HG02623 (cell line): ENCODE measurements around the gene CTSG.
"Not testable (repeated sequence)": the region's sequence is repeated elsewhere in the genome, so short reads cannot be mapped to it uniquely, and the experiment has no call there.

Source experiments
- ATAC-seq: cut with Tn5 transposase; IDR thresholded peaks from one replicate; pipeline ENCODE4 v1.9.1; 2021; ENCODE audit warnings: moderate library complexity; ENCODE audit not compliant: unreplicated experiment

Gene CTSG

GRCh38 chr14:24576182-24576581 is at the start of gene CTSG:
TSS of gene CTSG (minus strand) at chr14:24576250. CDS start at chr14:24576223, 27 bp downstream.
- ATAC-seq, result no peak

GRCh38 chr14:24613747-24614146 is 37.7 kb upstream of the CTSG start:
- no peak for ATAC-seq

GRCh38 chr14:24613241-24613640 is 37.2 kb upstream of the CTSG start:
- ATAC-seq, result no peak

- no peak for ATAC-seq
Measured at GRCh38 chr14:24612196-24612595, 36.1 kb upstream of the CTSG start.

GRCh38 chr14:24609655-24610344 is 33.8 kb upstream of the CTSG start, which contains the start of gene GZMH:
TSS of gene GZMH (minus strand) at chr14:24609685. CDS start at chr14:24609613, 72 bp downstream.
- no peak for ATAC-seq

- no peak for ATAC-seq
Measured at GRCh38 chr14:24607635-24608514, 31.8 kb upstream of the CTSG start.

- ATAC-seq, result no peak
Measured at GRCh38 chr14:24607081-24607480, 31.0 kb upstream of the CTSG start.

- ATAC-seq, result no peak
Measured at GRCh38 chr14:24606297-24606696, 30.2 kb upstream of the CTSG start.

GRCh38 chr14:24605435-24606190 is 29.6 kb upstream of the CTSG start:
- ATAC-seq, result peak; percentile 80

- ATAC-seq, result peak; percentile 57
Measured at GRCh38 chr14:24597403-24597802, 21.4 kb upstream of the CTSG start.

GRCh38 chr14:24595073-24595808 is 19.2 kb upstream of the CTSG start:
- no peak for ATAC-seq

GRCh38 chr14:24591004-24591403 is 15.0 kb upstream of the CTSG start:
- ATAC-seq, result not testable (repeated sequence)

GRCh38 chr14:24584402-24584801 is 8.4 kb upstream of the CTSG start:
- ATAC-seq, result not testable (repeated sequence)

- no peak for ATAC-seq
Measured at GRCh38 chr14:24578558-24578957, 2.5 kb upstream of the CTSG start.

GRCh38 chr14:24576771-24577170 is 721 bp upstream of the CTSG start:
- ATAC-seq, result no peak

GRCh38 chr14:24574206-24574774 is 1.8 kb downstream of the CTSG start:
- no peak for ATAC-seq

GRCh38 chr14:24566318-24566717 is 9.7 kb downstream of the CTSG start:
- ATAC-seq, result no peak

GRCh38 chr14:24565766-24566165 is 10.3 kb downstream of the CTSG start:
- no peak for ATAC-seq

GRCh38 chr14:24563505-24563904 is 12.5 kb downstream of the CTSG start:
- ATAC-seq, result no peak

- no peak for ATAC-seq
Measured at GRCh38 chr14:24556756-24557155, 19.3 kb downstream of the CTSG start.
